GM13976 (cell line): ENCODE measurements around the gene GNG7.
"Not testable (repeated sequence)": the region's sequence is repeated elsewhere in the genome, so short reads cannot be mapped to it uniquely, and the experiment has no call there.

Experiments
- DNase-seq: peaks from one replicate; pipeline ENCODE4 v3.0.0; 2012; ENCODE audit warnings: low spot score
- CTCF ChIP-seq: IDR thresholded peaks from 2 replicates; pipeline ENCODE4 v1.5.1; 2012; ENCODE audit warnings: borderline replicate concordance, mild to moderate bottlenecking; ENCODE audit not compliant: insufficient read depth; ENCODE audit errors: extremely low read depth, missing control alignments, control extremely low read depth
- in situ Hi-C: fragments of 300-500 bp; cut with MboI; formaldehyde crosslinking; loops from one replicate; pipeline ENCODE4 v1.12.0; 2022; ENCODE audit warnings: low sequenced_read_pairs, mixed read lengths, inconsistent platforms; ENCODE audit not compliant: unreplicated experiment

GNG7 gene

GRCh38 chr19:2716722-2717637 lies 14.5 kb upstream of the GNG7 start:
- in situ Hi-C loops, result no loop called here
- DNase-seq, result no peak
- TF ChIP-seq CTCF, result no peak

GRCh38 chr19:2716275-2716650 lies 13.8 kb upstream of the GNG7 start:
- in situ Hi-C loops, result no loop called here
- TF ChIP-seq CTCF, result no peak
- DNase-seq, result no peak

GRCh38 chr19:2715470-2716274 lies 13.2 kb upstream of the GNG7 start:
- TF ChIP-seq CTCF, result no peak
- no peak for DNase-seq
- in situ Hi-C loops, result no loop called here

- no peak for TF ChIP-seq CTCF
- in situ Hi-C loops, result no loop called here
- DNase-seq, result no peak
These were observed 12.2 kb upstream of the GNG7 start for GRCh38 chr19:2714531-2715269.

GRCh38 chr19:2714102-2714501 lies 11.6 kb upstream of the GNG7 start:
- DNase-seq, in situ Hi-C loops: not testable (repeated sequence)

- in situ Hi-C loops, DNase-seq: not testable (repeated sequence)
These were observed 10.7 kb upstream of the GNG7 start for GRCh38 chr19:2713170-2713569.

GRCh38 chr19:2711875-2712205 lies 9.3 kb upstream of the GNG7 start:
- no peak for DNase-seq
- no peak for TF ChIP-seq CTCF
- in situ Hi-C loops, result no loop called here
